ENCODE measurements around the gene FHOD3.

Gene FHOD3

DNA sequence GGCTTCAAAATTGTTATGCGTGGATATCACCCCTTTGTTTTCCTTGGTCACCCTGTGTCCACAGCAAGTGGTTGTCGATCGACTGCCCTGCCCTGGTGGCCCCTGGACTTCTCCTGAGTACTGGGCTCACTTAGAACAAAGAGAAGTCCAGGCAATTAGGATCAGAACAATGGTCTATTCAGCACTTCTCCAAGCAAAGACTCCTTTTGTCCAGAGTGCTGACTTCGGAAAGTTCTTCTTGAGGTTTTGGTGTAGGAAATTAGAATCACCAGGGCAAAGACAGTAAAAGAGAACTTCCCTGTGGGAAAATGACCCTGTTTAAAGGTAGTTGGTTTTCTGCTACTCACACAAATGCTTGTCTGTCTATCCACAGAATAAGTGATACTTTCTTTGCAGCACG is 173.9 kb downstream of the FHOD3 start:
- TF ChIP-seq, protein P1, sequence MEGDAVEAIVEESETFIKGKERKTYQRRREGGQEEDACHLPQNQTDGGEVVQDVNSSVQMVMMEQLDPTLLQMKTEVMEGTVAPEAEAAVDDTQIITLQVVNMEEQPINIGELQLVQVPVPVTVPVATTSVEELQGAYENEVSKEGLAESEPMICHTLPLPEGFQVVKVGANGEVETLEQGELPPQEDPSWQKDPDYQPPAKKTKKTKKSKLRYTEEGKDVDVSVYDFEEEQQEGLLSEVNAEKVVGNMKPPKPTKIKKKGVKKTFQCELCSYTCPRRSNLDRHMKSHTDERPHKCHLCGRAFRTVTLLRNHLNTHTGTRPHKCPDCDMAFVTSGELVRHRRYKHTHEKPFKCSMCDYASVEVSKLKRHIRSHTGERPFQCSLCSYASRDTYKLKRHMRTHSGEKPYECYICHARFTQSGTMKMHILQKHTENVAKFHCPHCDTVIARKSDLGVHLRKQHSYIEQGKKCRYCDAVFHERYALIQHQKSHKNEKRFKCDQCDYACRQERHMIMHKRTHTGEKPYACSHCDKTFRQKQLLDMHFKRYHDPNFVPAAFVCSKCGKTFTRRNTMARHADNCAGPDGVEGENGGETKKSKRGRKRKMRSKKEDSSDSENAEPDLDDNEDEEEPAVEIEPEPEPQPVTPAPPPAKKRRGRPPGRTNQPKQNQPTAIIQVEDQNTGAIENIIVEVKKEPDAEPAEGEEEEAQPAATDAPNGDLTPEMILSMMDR (IDR thresholded peaks at IDR 0.05) = no peak
- H3K27ac ChIP-seq = no peak overlapping the region
- DNase-seq (ENCODE audit: low spot score) = no peak
- no peak overlapping the region for H3K4me3 ChIP-seq

DNA sequence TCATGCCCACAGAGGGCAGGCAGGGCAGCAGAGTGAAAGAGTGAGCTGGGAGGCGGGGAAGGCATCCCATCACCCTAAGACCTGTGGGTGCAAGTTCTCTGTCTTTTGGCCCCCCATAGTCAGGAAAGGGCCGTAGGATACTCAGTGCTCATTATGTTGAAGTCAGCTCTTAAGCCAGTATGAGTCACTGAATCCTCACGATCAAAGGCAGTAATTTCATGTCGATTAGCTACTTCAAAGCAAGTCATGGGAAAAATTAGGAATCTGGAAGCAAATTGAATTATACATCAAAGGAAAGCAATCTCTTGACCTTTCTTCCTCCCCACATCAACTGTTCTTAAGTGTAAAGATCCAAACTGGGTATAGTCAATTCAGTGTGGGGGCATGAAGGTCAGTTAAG is 178.9 kb downstream of the FHOD3 start:
- Histone ChIP-seq H3K4me3 (no peak overlapping the region), H3K27ac (no peak overlapping the region)
- TF ChIP-seq, protein P1 (IDR thresholded peaks at IDR 0.05) = no peak
- DNase-seq (ENCODE audit: low spot score) = no peak

DNA sequence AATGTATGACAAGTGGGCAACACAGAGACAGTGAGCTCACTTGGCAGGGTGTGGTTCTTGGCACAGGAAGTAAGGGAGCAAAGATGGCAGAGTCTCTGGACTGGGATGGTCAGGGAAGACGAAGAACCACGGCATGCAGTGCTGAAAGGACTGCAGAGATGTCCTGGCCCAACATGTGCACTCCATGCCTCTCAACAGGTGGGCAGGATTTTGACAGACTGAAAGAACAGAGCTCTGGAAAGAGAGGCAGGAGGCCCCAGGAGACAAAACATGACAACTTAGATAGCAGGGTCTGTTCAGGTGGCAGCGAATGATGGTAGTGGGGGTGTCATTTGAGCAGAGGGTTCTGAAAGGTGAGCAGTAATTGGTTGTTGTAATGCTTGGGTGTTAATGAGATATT is 180.3 kb downstream of the FHOD3 start:
- TF ChIP-seq, protein P1 (IDR thresholded peaks at IDR 0.05) = no peak
- no peak for DNase-seq (ENCODE audit: low spot score)
- Histone ChIP-seq H3K4me3 (no peak overlapping the region), H3K27ac (no peak overlapping the region)

DNA sequence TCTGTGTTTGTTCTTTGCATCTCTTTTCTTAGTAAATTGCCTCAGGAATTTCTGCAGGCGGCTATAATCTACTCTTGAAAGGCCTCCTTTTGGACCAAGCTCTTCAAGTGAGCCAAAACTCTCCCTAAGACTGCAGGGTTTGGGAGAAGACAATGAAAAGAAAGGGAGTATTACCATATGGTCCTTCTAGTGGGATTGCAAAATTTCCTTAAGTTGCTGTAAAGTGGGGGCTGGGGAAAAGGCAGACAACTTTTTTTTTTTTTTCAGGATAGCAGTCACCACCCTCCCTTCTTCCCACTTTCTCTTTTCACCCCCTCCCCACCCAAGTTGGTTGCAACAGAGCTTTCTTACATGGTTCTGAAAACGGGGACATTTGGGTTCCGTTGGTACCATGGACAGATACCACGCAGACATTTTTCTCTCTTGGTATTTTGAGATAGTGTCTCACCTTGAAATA is 183.7 kb downstream of the FHOD3 start:
- TF ChIP-seq, protein P1 (IDR thresholded peaks at IDR 0.05) = no peak
- no peak overlapping the region for H3K4me3 ChIP-seq
- H3K27ac ChIP-seq = no peak overlapping the region
- no peak for DNase-seq (ENCODE audit: low spot score)

DNA sequence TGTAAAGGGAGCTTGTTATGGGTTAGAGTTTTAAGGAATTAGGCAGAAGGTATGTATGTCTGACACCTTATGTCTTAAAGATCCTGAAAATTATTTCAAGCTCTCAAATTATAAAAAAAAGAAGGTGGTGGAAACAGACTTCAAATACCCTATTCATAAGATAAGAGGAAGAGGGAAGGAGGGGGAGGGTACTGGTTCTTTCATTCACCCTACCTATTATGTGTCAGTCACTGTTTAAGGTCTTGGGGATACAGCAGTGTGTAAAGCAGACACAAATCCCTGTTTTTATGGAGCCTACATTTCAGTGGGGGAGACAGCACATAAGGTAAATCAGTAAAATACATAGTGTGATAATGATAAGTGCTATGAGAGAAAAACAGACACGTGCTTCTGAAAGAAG is 184.4 kb downstream of the FHOD3 start:
- TF ChIP-seq, protein P1 (IDR thresholded peaks at IDR 0.05) = no peak
- no peak overlapping the region for H3K27ac ChIP-seq
- no peak overlapping the region for H3K4me3 ChIP-seq
- DNase-seq (ENCODE audit: low spot score) = no peak

DNA sequence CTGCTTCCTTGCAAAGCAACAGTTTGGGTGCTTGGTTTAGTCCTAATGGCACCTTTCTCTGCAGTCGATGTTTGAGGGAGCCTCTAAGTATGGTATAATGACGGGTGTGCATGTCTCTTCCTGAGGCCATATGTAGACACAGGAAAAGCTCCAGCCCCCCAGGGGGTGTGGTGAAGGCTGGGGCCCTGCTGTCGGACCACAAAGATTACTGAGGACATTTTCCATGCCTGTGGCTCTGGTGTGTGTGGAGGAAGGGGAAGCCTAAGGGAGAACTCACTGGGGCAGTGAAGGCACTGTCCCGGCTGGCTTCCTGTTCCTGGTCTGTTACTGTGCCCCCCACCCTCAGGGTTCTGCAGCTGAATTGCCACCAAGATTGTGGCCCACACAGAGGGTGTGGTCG is 187.1 kb downstream of the FHOD3 start:
- Histone ChIP-seq H3K27ac (no peak overlapping the region), H3K4me3 (no peak overlapping the region)
- no peak for DNase-seq (ENCODE audit: low spot score)
- TF ChIP-seq, protein P1 (IDR thresholded peaks at IDR 0.05) = no peak

DNA sequence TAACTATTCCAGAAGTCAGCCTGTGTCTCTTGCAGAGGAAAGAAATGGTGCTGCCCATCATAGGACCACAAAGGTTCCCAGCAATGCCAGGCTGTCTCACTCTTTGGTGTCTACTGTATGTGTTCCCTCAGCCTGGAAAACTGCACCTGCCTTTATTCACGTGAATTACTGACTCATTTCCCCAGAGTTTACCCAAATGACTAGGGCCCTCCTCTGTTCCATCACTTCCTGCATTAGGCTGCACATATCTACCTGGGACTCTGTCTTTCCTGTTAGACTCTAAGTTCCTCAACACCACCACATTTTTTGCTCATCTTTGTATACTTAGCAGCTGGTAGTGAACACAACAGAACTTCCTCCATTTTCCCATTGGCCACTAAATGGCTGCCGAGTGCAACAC is 188.3 kb downstream of the FHOD3 start:
- DNase-seq (ENCODE audit: low spot score) = no peak
- TF ChIP-seq, protein P1 (IDR thresholded peaks at IDR 0.05) = no peak
- Histone ChIP-seq H3K4me3 (no peak overlapping the region), H3K27ac (no peak overlapping the region)

Measured in coronary artery (tissue), 2 donors.